ENCODE results near the gene LAMC1.

Gene LAMC1

GRCh38 chr1:183025782-183026774 is 2.9 kb downstream of the LAMC1 start:
- Mint-ChIP-seq H3K36me3 (ENCODE audit: low read depth) (no peaks in the 10 kb centered on the region), H3K27ac (no peak overlapping the region), H3K27me3 (peaks cover 49% of the 10 kb centered on the region), H3K4me1 (ENCODE audit: low read depth) (peaks cover 31% of the 10 kb centered on the region), H3K9me3 (no peaks in the 10 kb centered on the region), H3K4me3 (no peak overlapping the region)
- intact Hi-C loops (cut with micrococcal nuclease), result no loop called here

GRCh38 chr1:183027031-183027430 is 3.8 kb downstream of the LAMC1 start:
- peaks cover 27% of the 10 kb centered on the region for H3K4me1 Mint-ChIP-seq (ENCODE audit: low read depth)
- no peak overlapping the region for H3K27ac Mint-ChIP-seq
- no peaks in the 10 kb centered on the region for H3K36me3 Mint-ChIP-seq (ENCODE audit: low read depth)
- intact Hi-C loops (cut with micrococcal nuclease), result no loop called here
- H3K9me3 Mint-ChIP-seq, result no peaks in the 10 kb centered on the region
- H3K4me3 Mint-ChIP-seq, result no peak overlapping the region
- peaks cover 44% of the 10 kb centered on the region for H3K27me3 Mint-ChIP-seq

GRCh38 chr1:183027791-183028190 is 4.6 kb downstream of the LAMC1 start:
- intact Hi-C loops (cut with micrococcal nuclease), result no loop called here
- H3K27me3 Mint-ChIP-seq, result peaks cover 41% of the 10 kb centered on the region
- H3K4me1 Mint-ChIP-seq (ENCODE audit: low read depth), result peaks cover 21% of the 10 kb centered on the region
- no peaks in the 10 kb centered on the region for H3K9me3 Mint-ChIP-seq
- no peak overlapping the region for H3K27ac Mint-ChIP-seq
- no peaks in the 10 kb centered on the region for H3K36me3 Mint-ChIP-seq (ENCODE audit: low read depth)
- H3K4me3 Mint-ChIP-seq, result no peak overlapping the region

- Mint-ChIP-seq H3K4me1 (ENCODE audit: low read depth) (peaks cover 11% of the 10 kb centered on the region), H3K36me3 (ENCODE audit: low read depth) (no peaks in the 10 kb centered on the region), H3K9me3 (no peaks in the 10 kb centered on the region), H3K4me3 (no peak overlapping the region), H3K27me3 (peaks cover 32% of the 10 kb centered on the region), H3K27ac (no peak overlapping the region)
- intact Hi-C loops (cut with micrococcal nuclease), result no loop called here
Measured at GRCh38 chr1:183029591-183030000, 6.4 kb downstream of the LAMC1 start.

- Mint-ChIP-seq H3K27me3 (peaks cover 27% of the 10 kb centered on the region), H3K4me1 (ENCODE audit: low read depth) (peaks cover 7% of the 10 kb centered on the region), H3K36me3 (ENCODE audit: low read depth) (no peaks in the 10 kb centered on the region), H3K4me3 (no peak overlapping the region), H3K27ac (no peak overlapping the region), H3K9me3 (no peaks in the 10 kb centered on the region)
- intact Hi-C loops (cut with micrococcal nuclease), result no loop called here
Measured at GRCh38 chr1:183030053-183030452, 6.8 kb downstream of the LAMC1 start.

DNA sequence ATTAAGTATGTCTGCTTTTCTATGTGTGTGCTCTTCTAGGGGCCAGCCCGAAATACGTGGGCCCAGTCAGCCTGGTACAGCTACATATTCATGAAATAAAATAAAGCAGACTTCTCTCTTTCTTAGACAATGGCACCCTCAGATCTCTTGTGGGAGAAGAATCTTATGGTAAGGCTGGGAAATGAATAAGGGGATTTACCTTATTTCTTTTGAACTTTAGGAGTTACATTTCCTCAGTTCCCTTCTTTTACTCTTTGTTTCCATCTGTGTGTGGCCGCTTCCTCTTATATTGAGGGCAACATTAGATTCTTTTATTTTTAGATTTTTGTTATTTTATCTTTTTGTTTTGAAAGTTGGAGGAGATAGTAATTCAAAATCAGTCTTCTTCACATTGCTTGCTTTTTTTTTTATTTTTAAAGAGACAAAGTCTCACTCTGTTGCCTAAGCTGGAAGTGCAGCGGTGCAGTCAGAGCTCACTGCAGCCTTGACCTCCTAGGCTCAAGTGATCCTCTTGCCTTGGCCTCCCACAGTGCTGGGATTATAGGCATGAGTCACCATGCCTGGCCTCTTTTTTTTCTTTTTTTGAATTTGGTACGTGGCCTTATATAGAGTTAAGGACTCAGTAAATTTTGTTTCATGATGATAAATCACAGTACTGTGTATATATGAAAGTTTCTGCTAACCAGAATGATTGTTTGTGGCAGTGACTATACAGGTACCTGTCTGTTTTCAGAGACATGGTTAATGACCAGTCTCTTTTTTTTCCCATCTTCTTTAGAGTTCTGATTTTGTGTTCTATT is 9.1 kb downstream of the LAMC1 start:
- Mint-ChIP-seq H3K27ac (no peak overlapping the region), H3K36me3 (ENCODE audit: low read depth) (no peaks in the 10 kb centered on the region), H3K9me3 (no peaks in the 10 kb centered on the region), H3K4me3 (no peak overlapping the region), H3K27me3 (peaks cover 8% of the 10 kb centered on the region), H3K4me1 (ENCODE audit: low read depth) (no peaks in the 10 kb centered on the region)
- intact Hi-C loops (cut with micrococcal nuclease), result no loop called here

DNA sequence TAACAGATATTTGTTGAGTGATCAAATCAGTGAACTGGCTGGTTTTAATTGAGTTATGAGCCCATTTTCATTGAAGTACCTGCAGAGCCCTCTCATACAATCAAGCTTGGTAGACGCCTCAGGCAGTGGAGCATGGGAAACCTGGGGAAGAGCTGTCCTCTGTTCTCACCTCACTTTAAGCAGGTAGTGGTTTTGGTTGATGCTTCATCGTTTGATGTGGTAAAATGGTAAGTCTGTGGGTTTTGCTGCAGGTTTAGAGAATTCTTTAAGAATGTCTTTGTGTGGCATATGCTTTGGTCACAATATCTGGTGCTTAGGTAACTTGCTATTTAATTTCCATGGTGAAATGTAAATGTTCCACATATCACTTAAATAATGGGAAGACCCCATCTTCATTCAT is 10.0 kb downstream of the LAMC1 start:
- Mint-ChIP-seq H3K9me3 (no peaks in the 10 kb centered on the region), H3K4me3 (no peak overlapping the region), H3K27ac (no peak overlapping the region), H3K36me3 (ENCODE audit: low read depth) (no peaks in the 10 kb centered on the region), H3K4me1 (ENCODE audit: low read depth) (no peaks in the 10 kb centered on the region), H3K27me3 (peaks cover 8% of the 10 kb centered on the region)
- intact Hi-C loops (cut with micrococcal nuclease), result no loop called here

DNA sequence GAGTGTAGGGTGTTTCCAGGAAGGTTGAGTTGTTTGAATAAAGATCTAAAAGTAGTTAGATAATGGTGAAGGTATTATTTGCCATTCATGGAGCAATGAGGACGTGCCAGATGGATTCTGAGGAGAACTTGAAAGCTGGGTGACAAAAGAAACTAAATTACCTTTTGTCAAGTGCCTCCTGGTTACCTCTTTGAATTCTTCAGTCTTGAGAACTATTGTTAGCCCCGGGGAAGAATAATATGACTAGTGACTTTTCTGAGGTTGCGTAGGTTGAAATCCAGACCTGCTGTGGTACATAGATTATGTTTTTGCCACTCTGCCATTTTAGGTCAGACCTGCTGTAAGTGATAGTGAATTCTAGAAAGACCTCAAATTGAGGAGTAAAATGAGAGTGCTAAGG is 11.5 kb downstream of the LAMC1 start:
- Mint-ChIP-seq H3K4me1 (ENCODE audit: low read depth) (peaks cover 2% of the 10 kb centered on the region), H3K36me3 (ENCODE audit: low read depth) (no peaks in the 10 kb centered on the region), H3K27me3 (no peaks in the 10 kb centered on the region), H3K4me3 (no peak overlapping the region), H3K9me3 (no peaks in the 10 kb centered on the region), H3K27ac (no peak overlapping the region)
- intact Hi-C loops (cut with micrococcal nuclease), result no loop called here

DNA sequence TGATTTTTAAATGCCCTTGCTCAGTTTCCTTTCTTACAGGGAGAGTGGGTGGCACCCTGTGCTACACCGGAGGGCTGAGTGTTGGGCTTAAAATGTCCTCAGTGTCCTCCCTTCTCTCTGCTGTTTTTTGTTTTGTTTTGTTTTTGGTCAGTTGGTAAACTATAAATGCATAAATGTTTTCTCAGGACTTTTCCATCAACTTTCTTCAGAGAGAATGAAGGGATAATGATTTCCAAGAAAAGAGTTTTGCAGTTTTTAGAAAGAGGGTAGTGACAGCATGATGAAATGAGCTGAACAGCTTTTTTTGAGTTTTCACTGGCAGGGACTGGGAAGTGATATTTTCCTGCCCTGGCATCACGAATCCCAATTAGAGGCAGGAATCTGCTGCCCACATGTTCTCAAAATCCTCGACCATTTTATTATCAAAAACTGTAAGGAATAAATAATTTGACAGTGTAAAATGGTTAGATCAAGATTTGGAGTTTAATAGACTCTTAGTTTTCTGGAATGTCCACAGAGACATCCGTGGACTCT is 15.2 kb downstream of the LAMC1 start:
- intact Hi-C loops (cut with micrococcal nuclease), result no loop called here
- no peaks in the 10 kb centered on the region for H3K27me3 Mint-ChIP-seq
- peaks cover 12% of the 10 kb centered on the region for H3K4me1 Mint-ChIP-seq (ENCODE audit: low read depth)
- no peak overlapping the region for H3K4me3 Mint-ChIP-seq
- no peaks in the 10 kb centered on the region for H3K9me3 Mint-ChIP-seq
- no peaks in the 10 kb centered on the region for H3K36me3 Mint-ChIP-seq (ENCODE audit: low read depth)
- H3K27ac Mint-ChIP-seq, result no peak overlapping the region

GRCh38 chr1:183038913-183039312 is 15.7 kb downstream of the LAMC1 start:
- Mint-ChIP-seq H3K9me3 (no peaks in the 10 kb centered on the region), H3K4me3 (no peak overlapping the region), H3K27ac (no peak overlapping the region), H3K27me3 (no peaks in the 10 kb centered on the region), H3K36me3 (ENCODE audit: low read depth) (no peaks in the 10 kb centered on the region), H3K4me1 (ENCODE audit: low read depth) (peaks cover 12% of the 10 kb centered on the region)
- intact Hi-C loops (cut with micrococcal nuclease), result no loop called here

GRCh38 chr1:183039330-183039729 is 16.1 kb downstream of the LAMC1 start:
- Mint-ChIP-seq H3K36me3 (ENCODE audit: low read depth) (no peaks in the 10 kb centered on the region), H3K4me3 (no peak overlapping the region), H3K9me3 (no peaks in the 10 kb centered on the region), H3K4me1 (ENCODE audit: low read depth) (peaks cover 12% of the 10 kb centered on the region), H3K27me3 (no peaks in the 10 kb centered on the region), H3K27ac (no peak overlapping the region)
- intact Hi-C loops (cut with micrococcal nuclease), result no loop called here

GRCh38 chr1:183039985-183040447 is 16.8 kb downstream of the LAMC1 start:
- Mint-ChIP-seq H3K9me3 (no peaks in the 10 kb centered on the region), H3K4me3 (no peak overlapping the region), H3K27me3 (no peaks in the 10 kb centered on the region), H3K27ac (no peak overlapping the region), H3K36me3 (ENCODE audit: low read depth) (no peaks in the 10 kb centered on the region), H3K4me1 (ENCODE audit: low read depth) (peaks cover 12% of the 10 kb centered on the region)
- intact Hi-C loops (cut with micrococcal nuclease), result no loop called here

GRCh38 chr1:183040547-183040971 is 17.3 kb downstream of the LAMC1 start:
- no peaks in the 10 kb centered on the region for H3K9me3 Mint-ChIP-seq
- H3K27me3 Mint-ChIP-seq, result no peaks in the 10 kb centered on the region
- H3K4me3 Mint-ChIP-seq, result no peak overlapping the region
- no peak overlapping the region for H3K27ac Mint-ChIP-seq
- H3K36me3 Mint-ChIP-seq (ENCODE audit: low read depth), result no peaks in the 10 kb centered on the region
- peaks cover 12% of the 10 kb centered on the region for H3K4me1 Mint-ChIP-seq (ENCODE audit: low read depth)
- intact Hi-C loops (cut with micrococcal nuclease), result no loop called here

DNA sequence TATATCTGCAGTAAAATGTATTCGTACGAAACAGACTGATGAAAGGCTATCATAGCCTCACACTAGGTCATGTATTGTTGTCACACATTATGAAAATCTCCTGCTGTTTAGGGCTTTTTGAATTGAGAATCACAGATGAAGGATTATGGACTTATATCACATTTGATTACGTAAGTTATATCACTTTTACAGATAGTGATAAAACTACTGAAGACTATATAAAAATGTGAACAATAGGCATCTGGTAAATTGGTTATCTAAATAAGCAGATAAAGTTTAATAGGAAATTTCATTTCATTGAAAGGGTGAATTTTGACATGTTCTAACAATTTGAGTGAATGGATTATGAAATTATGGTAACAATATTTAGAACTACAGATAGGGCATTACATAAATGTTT is 20.0 kb downstream of the LAMC1 start:
- H3K9me3 Mint-ChIP-seq, result no peaks in the 10 kb centered on the region
- H3K4me1 Mint-ChIP-seq (ENCODE audit: low read depth), result peaks cover 12% of the 10 kb centered on the region
- no peaks in the 10 kb centered on the region for H3K36me3 Mint-ChIP-seq (ENCODE audit: low read depth)
- no peaks in the 10 kb centered on the region for H3K27me3 Mint-ChIP-seq
- no peak overlapping the region for H3K4me3 Mint-ChIP-seq
- H3K27ac Mint-ChIP-seq, result no peak overlapping the region
- intact Hi-C loops (cut with micrococcal nuclease), result no loop called here
